GM18858 (cell line): Measurements from ENCODE around the gene CD247.

Source experiments
- ATAC-seq: cut with Tn5 transposase; IDR thresholded peaks from one replicate; pipeline ENCODE4 v1.9.1; 2021; ENCODE audit not compliant: unreplicated experiment

The CD247 gene

GRCh38 chr1:167542109-167543032, 24.0 kb upstream of the CD247 start:
- no peak for ATAC-seq

GRCh38 chr1:167541610-167542009, 23.3 kb upstream of the CD247 start:
- ATAC-seq: no peak

- no peak for ATAC-seq
Measured at GRCh38 chr1:167541003-167541402, 22.7 kb upstream of the CD247 start.

- ATAC-seq: no peak
Measured at GRCh38 chr1:167538657-167539056, 20.3 kb upstream of the CD247 start.

- ATAC-seq: no peak
Measured at GRCh38 chr1:167533851-167534300, 15.5 kb upstream of the CD247 start.

- no peak for ATAC-seq
Measured at GRCh38 chr1:167532964-167533824, 14.9 kb upstream of the CD247 start.

GRCh38 chr1:167532375-167532774, 14.0 kb upstream of the CD247 start:
- no peak for ATAC-seq

- ATAC-seq: no peak
Measured at GRCh38 chr1:167529829-167530474, 11.6 kb upstream of the CD247 start.

GRCh38 chr1:167528057-167528728, 9.9 kb upstream of the CD247 start:
- ATAC-seq: no peak

GRCh38 chr1:167526667-167527383, 8.5 kb upstream of the CD247 start:
- no peak for ATAC-seq

- ATAC-seq: no peak
Measured at GRCh38 chr1:167524651-167525050, 6.3 kb upstream of the CD247 start.

- no peak for ATAC-seq
Measured at GRCh38 chr1:167522246-167522645, 3.9 kb upstream of the CD247 start.

GRCh38 chr1:167520711-167521206, 2.4 kb upstream of the CD247 start:
- no peak for ATAC-seq

- ATAC-seq: no peak
Measured at GRCh38 chr1:167517535-167518330, 596 bp downstream of the CD247 start.

GRCh38 chr1:167516404-167517388, 1.6 kb downstream of the CD247 start:
- ATAC-seq: no peak

GRCh38 chr1:167515893-167516321, 2.4 kb downstream of the CD247 start:
- ATAC-seq: no peak

GRCh38 chr1:167515461-167515860, 2.9 kb downstream of the CD247 start:
- no peak for ATAC-seq

- ATAC-seq: no peak
Measured at GRCh38 chr1:167514288-167514687, 4.0 kb downstream of the CD247 start.
